AG09309 (cell line): ENCODE measurements around the gene MACF1.

Experiments used
- DNase-seq: peaks from one replicate; pipeline ENCODE4 v3.0.0-alpha.2; 2010; ENCODE audit warnings: low read depth
- H3K4me3 ChIP-seq: 2 replicates; pipeline ENCODE4 v1.5.1; 2011; ENCODE audit warnings: mild to moderate bottlenecking, low read depth, low read length, moderate library complexity; ENCODE audit not compliant: control insufficient read depth
- CTCF ChIP-seq: IDR thresholded peaks from 2 replicates; pipeline ENCODE4 v1.5.1; 2011; ENCODE audit warnings: mild to moderate bottlenecking, low read depth, low read length, inconsistent platforms; ENCODE audit not compliant: insufficient read depth, control insufficient read depth; ENCODE audit errors: missing control alignments

The MACF1 gene

GRCh38 chr1:39163469-39163868 lies 41.0 kb upstream of the MACF1 start:
- no peak for TF ChIP-seq CTCF
- DNase-seq: no peak

GRCh38 chr1:39164256-39164655 lies 40.2 kb upstream of the MACF1 start:
- H3K4me3 ChIP-seq: no peak overlapping the region
- DNase-seq: no peak
- no peak for TF ChIP-seq CTCF

More at GRCh38 chr1:39163469-39163868, 41.0 kb upstream of the MACF1 start:
- no peak overlapping the region for H3K4me3 ChIP-seq

GRCh38 chr1:39165049-39165448 lies 39.4 kb upstream of the MACF1 start:
- H3K4me3 ChIP-seq: no peak overlapping the region
- no peak for DNase-seq

GRCh38 chr1:39165488-39165887 lies 39.0 kb upstream of the MACF1 start:
- DNase-seq: no peak
- no peak for TF ChIP-seq CTCF
- no peak overlapping the region for H3K4me3 ChIP-seq

More at GRCh38 chr1:39165049-39165448, 39.4 kb upstream of the MACF1 start:
- TF ChIP-seq CTCF: no peak

- H3K4me3 ChIP-seq: no peak overlapping the region
- DNase-seq: no peak
These were observed 36.8 kb upstream of the MACF1 start for GRCh38 chr1:39167632-39168209.

GRCh38 chr1:39168301-39169080 lies 36.0 kb upstream of the MACF1 start:
- TF ChIP-seq CTCF: no peak
- DNase-seq: no peak
- H3K4me3 ChIP-seq: no peak overlapping the region

More at GRCh38 chr1:39167632-39168209, 36.8 kb upstream of the MACF1 start:
- TF ChIP-seq CTCF: no peak
